ENCODE results near the gene SUSD1. TPM values are rescaled to one million over a fixed set of nuclear protein-coding genes. Genes with fewer than 3 reads are reported as not detected.

Gene SUSD1
- total RNA-seq, 1 experiment from 2014 or later, result 20.3 TPM

DNA sequence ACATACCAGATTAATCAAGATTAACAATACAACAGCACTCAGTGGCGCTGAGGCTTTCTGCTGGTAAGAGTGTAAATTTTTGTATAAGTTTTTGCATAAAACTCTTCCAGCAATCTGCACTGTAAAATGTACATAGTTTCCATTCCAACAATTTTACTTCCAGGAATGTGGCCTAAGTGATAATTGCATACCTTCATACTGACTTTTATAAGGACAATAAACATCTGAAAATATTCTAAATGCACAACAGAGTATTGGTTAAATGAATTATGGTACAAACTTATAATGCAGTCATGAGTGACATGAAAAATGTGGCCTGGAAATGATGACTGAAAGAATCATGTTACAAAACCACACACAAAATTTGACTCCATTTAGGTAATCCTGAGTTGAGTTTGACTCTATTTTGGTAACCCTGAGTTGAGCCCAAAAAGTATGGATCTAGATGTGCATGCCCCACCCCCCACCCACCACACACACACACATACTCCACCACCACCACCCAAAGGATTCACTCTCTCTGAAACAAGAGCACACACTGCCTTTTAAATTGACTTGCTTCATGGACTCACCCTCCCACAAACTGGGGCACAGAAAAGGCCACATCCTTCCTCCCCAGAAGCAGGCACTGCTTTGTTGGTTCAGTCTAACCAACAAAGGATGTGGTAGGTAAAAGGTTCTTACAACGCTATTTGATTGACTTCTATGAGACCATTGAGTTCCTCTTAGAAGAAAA, 137.6 kb downstream of the SUSD1 start:
- peak; percentile 65 for DNase-seq (ENCODE audit: low read depth)
- in situ Hi-C loops (cut with HindIII; ENCODE audit: low pct_unique_long_range_greater_than_20kb, low sequenced_read_pairs), result no loop called here

DNA sequence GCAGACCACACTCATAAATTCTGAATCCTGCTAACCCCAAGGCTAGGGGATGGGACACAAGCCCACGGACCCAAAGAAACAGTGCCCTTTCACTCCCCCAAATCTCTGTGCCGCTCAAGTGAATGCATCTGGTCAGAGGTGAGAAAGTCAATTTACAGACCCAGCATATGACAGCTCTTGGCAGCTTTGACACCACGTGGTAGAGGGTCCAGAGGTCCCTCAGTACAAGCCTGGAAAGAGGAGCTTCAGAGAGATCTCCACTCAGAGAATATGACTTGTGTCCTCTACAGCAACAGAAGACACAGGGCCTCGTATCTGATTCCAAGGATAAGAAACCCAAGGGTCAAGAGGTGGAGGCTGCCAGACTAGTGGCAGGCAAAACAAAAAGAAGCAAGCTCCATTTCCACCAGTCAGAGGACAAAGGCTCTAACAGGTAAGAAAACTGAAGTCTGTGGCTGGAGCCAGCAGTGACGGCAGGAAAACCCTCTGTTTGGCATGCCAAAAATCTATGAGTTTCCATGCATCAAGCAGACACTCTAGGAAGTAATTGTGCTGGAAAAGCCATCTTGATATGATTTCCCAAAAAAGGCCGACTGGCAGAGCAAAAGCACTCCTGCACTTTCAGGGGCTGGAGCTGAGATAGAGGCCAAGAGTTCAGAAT, 139.8 kb downstream of the SUSD1 start:
- in situ Hi-C loops (cut with HindIII; ENCODE audit: low pct_unique_long_range_greater_than_20kb, low sequenced_read_pairs), result no loop called here
- no peak for DNase-seq (ENCODE audit: low read depth)

DNA sequence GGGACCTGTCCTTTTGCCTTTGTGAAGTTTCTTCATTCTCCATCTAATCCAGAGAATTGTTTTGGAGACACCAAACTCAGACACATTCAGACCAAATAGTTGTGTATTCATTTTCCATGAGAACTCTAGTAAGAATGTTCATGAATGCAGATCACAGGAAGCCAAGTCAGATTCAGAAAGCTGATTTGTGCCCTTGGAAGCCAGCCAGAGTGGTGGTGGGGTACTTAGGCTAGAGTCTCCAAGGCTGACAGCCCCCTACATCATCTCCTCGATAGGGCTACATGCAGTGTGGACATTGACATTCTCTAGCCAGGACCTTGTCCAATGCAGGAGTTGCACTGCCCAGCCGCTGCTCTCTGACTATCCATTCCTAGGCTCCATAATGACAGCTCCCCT, 140.9 kb downstream of the SUSD1 start:
- in situ Hi-C loops (cut with HindIII; ENCODE audit: low pct_unique_long_range_greater_than_20kb, low sequenced_read_pairs), result no loop called here
- no peak for DNase-seq (ENCODE audit: low read depth)

DNA sequence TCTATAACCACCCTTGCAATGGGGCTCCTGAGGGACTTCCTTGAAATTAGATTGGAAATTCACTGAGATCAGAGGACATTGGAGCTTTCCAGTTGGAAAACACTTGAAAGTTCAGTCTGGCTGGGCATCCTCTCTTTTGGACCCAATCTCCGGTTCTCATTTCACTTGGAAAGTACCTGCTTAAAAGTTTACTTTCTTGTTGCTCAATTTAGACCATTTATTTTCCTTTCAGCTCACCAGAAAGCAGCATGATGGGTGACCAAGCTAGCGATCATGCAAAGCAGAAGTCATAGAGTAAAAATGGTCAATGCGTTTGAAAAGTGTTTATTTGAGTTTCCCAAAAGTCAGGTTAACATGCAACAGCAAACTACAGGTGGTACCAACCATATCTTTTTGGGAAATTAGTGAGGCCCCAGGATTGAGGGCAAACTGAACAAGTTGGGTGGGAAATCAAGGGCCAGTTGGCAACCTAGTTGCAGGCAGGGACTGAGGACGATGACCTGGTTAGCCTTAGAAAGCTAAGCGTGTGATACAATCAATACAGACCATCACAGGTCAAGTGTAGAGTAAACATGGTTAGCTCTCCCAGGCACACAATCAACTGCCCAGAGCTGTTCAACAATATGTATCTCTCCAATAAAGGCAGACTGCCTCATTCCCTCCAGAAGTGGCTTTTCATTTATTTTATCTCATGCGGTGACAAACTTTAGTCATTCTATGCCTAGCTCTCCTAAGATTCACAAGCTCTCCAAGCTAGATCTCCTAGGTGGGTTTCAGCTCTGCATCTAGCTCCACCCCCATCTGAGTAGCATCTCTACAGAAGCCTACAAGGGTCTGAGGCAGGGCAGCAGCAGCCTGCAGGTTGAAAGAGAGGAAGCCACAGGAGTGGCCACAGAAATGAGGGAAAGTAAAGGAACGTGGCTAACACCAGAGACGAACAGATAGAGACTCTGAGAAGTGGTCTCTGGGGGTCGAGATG, 141.6 kb downstream of the SUSD1 start:
- in situ Hi-C loops (cut with HindIII; ENCODE audit: low pct_unique_long_range_greater_than_20kb, low sequenced_read_pairs), result no loop called here
- DNase-seq (ENCODE audit: low read depth), result no peak

DNA sequence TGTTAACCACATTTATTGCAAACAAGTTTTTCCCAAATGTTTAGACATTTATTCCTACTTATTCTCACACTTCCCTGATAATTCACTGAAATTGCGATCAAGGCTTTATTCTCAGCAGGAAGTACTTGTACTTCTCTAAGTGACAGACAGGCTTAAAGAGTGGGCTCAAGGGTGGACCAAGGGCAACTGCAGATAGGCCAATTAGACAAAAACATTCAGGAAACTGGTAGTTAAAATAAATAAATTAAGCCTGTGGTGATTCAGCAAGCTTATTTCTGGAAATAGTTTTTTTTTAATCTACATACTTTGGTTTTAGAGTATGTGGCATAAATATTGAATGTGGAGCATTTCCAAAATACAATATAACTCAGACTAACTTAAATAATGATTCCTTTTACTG, 142.4 kb downstream of the SUSD1 start:
- no peak for DNase-seq (ENCODE audit: low read depth)
- in situ Hi-C loops (cut with HindIII; ENCODE audit: low pct_unique_long_range_greater_than_20kb, low sequenced_read_pairs), result no loop called here

DNA sequence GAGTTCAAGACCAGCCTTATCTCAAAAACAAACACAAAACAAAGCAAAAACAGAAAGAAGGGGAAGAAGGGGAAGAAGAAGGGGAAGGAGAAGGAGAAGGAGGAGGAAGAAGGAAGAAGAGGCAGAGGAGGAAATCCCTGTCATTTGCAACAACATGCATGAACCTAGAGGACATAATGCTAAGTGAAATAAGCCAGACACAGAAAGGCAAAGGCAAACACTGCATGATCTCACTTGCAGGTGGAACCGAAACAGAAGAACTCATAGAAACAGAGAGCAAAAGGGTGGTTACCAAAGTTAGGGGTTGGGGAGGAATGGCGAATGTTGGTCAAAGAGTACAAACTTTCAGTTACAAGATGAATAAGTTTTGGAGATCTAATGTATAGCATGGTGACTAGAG, 143.1 kb downstream of the SUSD1 start:
- no peak for DNase-seq (ENCODE audit: low read depth)
- in situ Hi-C loops (cut with HindIII; ENCODE audit: low pct_unique_long_range_greater_than_20kb, low sequenced_read_pairs), result no loop called here

DNA sequence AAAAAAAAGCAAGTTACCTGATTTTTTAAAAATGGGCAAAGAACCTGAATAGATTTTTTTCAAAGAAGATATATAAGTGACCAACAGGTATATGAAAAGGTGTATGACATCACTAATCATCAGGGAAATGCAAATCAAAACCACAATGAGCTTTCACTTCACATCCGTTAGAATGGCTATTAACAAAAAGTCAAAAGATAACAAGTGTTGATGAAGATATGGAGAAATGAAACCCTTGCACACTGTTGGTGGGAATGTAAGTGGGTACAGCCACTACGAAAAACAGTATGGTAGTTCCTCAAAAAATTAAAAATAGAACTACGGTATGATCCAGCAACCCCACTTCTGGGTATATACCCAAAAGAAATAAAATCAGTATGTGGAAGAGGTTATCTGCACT, 143.7 kb downstream of the SUSD1 start:
- in situ Hi-C loops (cut with HindIII; ENCODE audit: low pct_unique_long_range_greater_than_20kb, low sequenced_read_pairs), result no loop called here

DNA sequence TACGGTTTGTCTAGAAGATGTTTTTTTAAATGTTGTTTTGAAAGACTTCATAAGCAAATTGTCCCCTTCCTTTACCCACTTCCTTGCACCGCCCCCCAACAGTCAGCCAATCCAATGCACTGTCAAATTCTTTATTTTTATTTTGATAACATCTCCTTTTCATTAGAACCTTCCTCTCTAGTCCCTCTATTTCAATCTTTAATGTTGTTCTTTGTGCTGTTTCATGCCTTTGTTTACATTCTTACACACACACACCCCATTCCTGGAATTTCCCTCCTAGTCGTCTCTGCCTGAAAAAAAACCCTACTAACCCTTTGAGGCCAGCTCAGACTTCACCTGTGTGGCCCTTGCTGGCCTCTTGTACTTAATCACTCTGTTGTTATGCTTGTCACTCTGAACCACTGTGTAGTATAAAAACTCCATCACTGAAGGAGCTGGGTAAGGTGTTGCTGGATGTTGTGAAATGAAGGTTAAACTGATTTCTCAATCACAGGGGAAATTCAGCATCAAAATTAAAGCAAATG, 145.1 kb downstream of the SUSD1 start:
- in situ Hi-C loops (cut with HindIII; ENCODE audit: low pct_unique_long_range_greater_than_20kb, low sequenced_read_pairs), result no loop called here

More for the DNA sequence above, 143.7 kb downstream of the SUSD1 start:
- no peak for DNase-seq (ENCODE audit: low read depth)

DNA sequence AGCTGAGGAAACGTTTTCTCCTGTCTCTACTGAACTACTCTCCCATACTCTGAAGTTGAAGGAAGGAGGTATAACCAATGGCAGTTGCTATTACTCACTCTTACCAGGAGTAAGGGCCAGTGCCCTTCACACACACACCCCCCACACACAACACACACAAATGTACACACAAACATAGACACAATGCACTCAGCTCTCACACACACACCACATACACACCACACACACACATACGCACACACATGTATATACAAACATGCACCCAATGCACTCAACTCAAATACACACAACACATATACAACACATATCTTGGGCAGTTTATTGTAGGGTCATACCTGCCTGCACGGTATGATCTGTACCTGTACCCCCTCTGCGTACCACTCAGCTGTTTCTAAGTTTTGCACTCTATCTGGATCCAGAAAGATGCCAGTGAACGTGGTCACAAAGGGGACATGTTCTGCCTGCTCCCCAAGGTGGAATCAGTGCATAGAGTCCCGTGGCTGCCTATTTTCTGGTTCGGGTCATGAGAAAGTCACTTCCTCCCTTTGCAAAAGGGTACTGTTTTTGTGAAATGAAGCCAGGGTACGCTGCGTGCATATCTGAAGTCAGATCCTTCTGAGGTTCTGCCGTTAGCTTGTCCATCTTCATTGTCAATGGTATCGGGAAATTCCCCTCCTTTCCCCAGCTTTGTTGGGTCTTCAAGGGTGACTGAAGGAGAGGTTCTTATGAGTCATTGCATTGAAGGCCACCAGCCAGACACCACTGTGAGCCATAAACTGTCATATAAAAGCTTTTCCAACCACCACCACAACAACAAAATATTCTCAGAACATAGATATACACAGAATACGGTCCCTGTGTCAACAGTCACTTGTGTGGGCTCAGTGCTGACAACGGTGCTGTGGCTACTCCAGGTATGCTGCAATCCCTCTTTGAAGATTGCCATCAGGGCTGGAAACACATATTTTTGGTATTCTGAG, 146.6 kb downstream of the SUSD1 start:
- in situ Hi-C loops (cut with HindIII; ENCODE audit: low pct_unique_long_range_greater_than_20kb, low sequenced_read_pairs), result no loop called here
- peak; percentile 83 for DNase-seq (ENCODE audit: low read depth)

More for the DNA sequence above, 145.1 kb downstream of the SUSD1 start:
- DNase-seq (ENCODE audit: low read depth), result peak; percentile 97

DNA sequence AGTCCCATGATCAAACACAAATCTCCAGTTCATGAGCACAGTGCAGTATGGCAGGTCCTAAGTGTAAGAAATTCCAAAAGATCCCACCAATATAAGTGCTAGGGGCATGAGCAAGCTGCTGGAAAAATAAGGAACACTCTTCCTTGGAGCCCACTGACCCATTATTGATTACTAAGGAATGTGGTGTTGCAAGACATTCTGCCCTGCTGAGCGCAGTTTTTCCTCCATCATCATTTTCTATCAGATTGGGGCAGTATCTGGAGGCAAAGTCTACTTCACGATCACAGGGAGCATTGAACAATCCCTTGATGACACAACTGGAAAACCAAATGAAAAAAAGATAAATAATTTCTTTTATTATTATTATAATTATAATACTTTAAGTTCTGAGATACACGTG, 149.2 kb downstream of the SUSD1 start:
- in situ Hi-C loops (cut with HindIII; ENCODE audit: low pct_unique_long_range_greater_than_20kb, low sequenced_read_pairs), result no loop called here
- DNase-seq (ENCODE audit: low read depth), result no peak

DNA sequence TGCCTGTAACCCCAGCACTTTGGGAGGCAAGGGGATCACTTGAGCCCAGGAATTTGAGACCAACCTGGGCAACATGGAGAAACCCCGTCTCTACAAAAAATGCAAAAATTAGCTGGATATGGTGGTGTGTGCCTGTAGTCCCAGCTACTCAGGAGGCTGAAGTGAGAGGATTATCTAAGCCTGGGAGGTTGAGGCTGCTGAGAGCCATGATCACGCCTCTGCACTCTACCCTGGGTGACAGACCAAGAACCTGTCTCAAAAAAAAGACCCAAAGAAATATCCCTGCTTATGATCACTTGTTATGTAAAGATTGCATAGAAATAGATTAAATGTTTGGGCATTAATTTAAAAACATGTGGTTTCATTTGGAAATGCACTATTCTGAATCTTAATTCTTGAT, 153.4 kb downstream of the SUSD1 start:
- in situ Hi-C loops (cut with HindIII; ENCODE audit: low pct_unique_long_range_greater_than_20kb, low sequenced_read_pairs), result no loop called here
- no peak for DNase-seq (ENCODE audit: low read depth)

DNA sequence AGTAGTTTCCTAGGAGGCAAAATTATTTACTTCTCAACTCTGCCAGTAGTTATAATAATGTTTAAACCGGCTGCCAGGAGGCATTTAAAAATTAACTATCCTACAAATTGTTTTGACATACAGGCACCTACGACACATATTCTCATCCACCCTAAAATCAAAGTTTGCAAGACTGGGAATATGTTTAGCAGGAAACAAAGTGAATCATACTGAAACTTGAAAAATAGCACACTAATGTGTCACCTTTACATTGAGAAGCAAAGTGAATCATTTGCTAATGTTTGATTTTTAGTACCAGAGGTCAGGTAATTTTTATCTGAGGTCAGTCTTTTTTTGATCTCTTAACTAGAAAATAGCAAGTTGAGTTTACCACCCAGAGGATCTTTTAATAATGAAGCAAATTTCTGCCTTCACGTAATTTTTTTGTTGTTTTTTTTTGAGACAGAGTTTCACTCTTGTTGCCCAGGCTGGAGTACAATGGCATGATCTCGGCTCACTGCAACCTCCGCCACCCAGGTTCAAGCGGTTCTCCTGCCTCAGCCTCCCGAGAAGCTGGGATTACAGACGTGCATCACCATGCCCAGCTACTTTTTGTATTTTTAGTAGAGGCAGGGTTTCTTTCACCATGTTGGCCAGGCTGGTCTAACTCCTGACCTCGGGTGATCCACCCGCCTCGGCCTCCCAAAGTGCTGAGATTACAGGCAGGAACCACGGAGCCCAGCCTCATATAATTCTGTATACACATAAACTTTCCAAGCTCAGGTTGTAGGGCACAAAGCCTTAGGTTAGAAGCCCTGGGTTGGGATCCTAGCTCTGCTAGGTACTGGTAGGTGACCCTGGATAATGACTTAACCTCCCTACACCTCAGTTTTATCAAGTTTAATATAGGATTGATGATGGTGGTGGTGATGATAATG, 154.2 kb downstream of the SUSD1 start:
- in situ Hi-C loops (cut with HindIII; ENCODE audit: low pct_unique_long_range_greater_than_20kb, low sequenced_read_pairs), result no loop called here
- DNase-seq (ENCODE audit: low read depth), result peak; percentile 95

DNA sequence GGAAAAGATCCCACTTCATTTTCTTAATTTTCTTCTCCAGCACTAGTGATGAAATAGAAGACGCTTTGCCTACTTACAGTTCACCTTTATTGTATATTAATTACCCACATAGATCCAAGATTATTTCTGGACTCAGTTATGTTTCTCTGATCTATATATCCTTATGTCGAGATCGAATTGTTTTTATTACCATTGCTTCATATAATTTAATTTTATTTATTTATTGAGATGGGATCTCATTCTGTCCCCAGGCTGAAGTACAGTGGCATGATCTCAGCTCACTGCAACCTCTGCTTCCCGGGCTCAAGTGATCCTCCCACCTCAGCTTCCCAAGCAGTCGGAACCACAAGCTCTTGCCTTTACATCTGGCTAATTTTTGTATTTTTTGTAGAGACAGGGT, 157.2 kb downstream of the SUSD1 start:
- in situ Hi-C loops (cut with HindIII; ENCODE audit: low pct_unique_long_range_greater_than_20kb, low sequenced_read_pairs), result no loop called here
- DNase-seq (ENCODE audit: low read depth), result no peak

DNA sequence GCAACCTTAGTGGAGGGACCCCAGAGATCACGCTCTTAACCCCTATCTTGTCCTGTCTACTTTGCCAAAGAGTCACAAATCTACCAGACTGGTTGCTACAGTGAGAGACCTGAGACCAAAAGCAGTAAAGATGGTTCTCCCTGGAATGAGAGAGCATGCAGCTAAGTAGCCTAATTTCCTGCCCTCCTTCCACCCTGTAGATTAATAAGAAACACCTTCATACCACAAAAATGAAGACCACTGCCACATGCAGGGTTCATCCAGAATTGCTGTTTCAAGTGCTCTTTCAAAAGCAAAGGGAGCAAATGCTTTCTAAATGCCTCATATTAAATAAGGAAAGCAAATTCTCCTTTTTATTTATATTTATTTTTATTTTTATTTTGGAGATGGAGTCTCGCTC, 159.4 kb downstream of the SUSD1 start:
- no peak for DNase-seq (ENCODE audit: low read depth)
- in situ Hi-C loops (cut with HindIII; ENCODE audit: low pct_unique_long_range_greater_than_20kb, low sequenced_read_pairs), result no loop called here

DNA sequence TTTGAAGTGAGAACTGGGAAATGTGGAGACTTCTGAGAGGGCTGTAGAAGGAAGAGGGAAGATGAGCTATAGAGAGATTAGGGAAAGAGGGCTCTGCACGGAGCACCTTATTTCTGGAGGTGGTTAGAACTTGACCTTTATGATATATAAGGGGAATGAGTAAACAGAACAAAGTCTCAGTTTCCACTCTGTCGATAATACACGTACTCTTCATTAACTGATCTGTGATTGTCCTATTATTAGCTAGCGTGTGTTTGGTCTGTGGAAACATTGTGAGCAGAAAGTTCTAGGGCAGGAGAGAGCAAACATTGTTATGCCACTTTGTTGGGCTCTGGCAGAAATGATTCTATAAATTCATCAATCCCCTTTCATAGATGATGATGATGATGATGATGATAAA, 159.9 kb downstream of the SUSD1 start:
- in situ Hi-C loops (cut with HindIII; ENCODE audit: low pct_unique_long_range_greater_than_20kb, low sequenced_read_pairs), result no loop called here

DNA sequence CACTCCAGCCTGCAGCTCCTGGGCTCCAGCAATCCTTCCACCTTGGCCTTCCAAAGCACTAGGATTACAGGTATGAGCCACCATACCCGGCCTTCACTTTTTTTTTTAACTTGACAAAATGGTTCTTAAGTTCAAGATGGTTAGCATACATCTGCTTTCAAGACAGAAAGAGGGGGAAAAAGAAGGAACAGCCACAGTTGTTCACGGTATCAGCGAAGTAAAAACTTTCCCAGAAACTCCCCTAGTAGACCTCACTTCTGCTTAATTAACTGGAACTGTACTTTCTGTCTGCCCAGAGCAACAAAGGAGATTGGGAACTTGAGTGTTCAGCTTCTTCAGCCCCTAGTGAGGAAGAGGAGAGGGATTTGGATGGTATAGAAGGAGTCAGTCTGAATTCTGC, 161.8 kb downstream of the SUSD1 start:
- in situ Hi-C loops (cut with HindIII; ENCODE audit: low pct_unique_long_range_greater_than_20kb, low sequenced_read_pairs), result no loop called here
- no peak for DNase-seq (ENCODE audit: low read depth)

More for the DNA sequence above, 159.9 kb downstream of the SUSD1 start:
- no peak for DNase-seq (ENCODE audit: low read depth)

All from Caki2 (cell line).